GM19239 (cell line): ENCODE measurements around the gene CCT4.
"Not testable (repeated sequence)": the region's sequence is repeated elsewhere in the genome, so short reads cannot be mapped to it uniquely, and the experiment has no call there.

ENCODE experiments used
- DNase-seq: peaks from one replicate; pipeline ENCODE4 v3.0.0; 2011; ENCODE audit warnings: low spot score; ENCODE audit not compliant: insufficient read length
- FAIRE-seq: peaks from 2 replicates; lab custom pipeline; 2011; peaks lifted over from hg19 to GRCh38; lab: Jason Lieb, UNC

Gene CCT4, protein sequence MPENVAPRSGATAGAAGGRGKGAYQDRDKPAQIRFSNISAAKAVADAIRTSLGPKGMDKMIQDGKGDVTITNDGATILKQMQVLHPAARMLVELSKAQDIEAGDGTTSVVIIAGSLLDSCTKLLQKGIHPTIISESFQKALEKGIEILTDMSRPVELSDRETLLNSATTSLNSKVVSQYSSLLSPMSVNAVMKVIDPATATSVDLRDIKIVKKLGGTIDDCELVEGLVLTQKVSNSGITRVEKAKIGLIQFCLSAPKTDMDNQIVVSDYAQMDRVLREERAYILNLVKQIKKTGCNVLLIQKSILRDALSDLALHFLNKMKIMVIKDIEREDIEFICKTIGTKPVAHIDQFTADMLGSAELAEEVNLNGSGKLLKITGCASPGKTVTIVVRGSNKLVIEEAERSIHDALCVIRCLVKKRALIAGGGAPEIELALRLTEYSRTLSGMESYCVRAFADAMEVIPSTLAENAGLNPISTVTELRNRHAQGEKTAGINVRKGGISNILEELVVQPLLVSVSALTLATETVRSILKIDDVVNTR

DNA sequence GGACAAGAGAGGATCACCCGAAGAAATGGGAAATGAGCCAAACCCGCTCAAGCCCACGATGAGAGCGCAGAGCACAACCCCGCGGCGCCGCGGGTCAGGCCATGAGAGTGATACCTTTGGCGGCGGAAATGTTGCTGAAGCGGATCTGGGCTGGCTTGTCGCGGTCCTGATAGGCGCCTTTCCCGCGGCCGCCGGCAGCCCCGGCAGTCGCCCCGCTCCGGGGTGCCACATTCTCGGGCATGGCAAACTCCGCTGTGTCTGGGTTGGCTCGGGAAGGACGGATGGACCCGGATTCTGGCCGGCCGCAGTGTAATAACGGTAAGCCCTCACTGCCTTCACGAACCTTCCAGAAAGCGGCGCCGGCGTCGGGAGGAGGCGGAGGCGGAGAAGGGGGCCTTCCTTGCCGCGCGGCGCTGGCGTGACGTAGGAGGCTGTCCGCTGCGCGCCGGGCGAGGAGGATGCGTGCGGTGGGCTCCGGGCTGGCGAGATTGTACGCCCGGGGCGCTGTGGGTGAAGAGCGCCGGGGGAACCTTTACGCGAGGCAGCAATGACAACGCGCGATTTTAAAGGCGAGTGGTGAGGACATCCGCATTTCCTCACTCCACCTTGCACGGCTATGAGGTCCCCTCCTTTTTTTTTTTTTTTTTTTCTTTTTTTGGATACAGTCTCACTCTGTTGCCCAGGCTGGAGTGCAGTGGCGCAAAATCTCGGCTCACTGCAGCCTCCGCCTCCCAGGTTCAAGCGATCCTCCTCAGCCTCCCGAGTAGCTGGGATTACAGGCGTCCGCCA, at the start of gene CCT4:
Gene CCT4, minus strand, starts transcription at position 390 of the 789 bp plus-strand sequence. Its CDS starts 149 bp downstream, at position 241.
- FAIRE-seq: peak; percentile 84
- DNase-seq: peak; percentile 60

DNA sequence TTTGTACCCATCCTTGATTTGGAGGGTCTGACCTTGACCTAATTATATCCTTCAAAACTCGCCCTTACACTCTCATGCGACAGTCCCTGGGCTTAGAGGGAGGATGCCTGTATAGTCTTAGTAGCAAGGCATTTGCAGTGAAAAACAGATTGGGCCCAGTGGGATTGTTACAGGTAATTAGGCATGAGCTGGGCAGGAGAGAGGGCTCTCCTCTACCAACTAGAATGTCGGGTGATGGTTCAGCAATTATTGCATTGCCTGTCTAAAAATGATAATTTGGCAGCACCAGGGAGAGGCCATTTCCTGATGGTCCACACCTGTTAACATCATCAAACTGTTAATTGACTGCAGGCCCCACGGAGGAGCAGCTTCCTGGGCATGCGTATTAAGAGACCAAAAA, 49.4 kb upstream of the CCT4 start:
- FAIRE-seq (no peak), DNase-seq (no peak)

DNA sequence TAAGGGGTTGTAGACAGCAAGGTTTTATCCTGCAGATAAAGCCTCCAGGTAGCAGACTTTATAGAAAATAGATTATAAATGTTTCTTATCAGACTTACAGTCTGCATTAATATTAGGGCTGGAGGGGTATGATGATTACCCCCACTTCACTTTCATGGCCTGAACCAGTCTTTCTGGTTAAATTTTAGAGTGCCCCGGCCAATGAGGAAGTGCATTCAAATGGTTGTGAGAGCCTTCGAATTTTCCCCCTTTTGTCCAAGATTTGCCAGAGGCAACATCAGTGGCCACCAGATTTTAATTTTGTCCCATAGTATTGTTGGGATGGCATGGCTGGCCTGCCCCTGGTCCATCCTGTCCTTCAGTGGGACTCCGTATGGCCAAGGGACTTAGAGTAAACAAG, 48.6 kb upstream of the CCT4 start:
- FAIRE-seq: no peak
- no peak for DNase-seq

DNA sequence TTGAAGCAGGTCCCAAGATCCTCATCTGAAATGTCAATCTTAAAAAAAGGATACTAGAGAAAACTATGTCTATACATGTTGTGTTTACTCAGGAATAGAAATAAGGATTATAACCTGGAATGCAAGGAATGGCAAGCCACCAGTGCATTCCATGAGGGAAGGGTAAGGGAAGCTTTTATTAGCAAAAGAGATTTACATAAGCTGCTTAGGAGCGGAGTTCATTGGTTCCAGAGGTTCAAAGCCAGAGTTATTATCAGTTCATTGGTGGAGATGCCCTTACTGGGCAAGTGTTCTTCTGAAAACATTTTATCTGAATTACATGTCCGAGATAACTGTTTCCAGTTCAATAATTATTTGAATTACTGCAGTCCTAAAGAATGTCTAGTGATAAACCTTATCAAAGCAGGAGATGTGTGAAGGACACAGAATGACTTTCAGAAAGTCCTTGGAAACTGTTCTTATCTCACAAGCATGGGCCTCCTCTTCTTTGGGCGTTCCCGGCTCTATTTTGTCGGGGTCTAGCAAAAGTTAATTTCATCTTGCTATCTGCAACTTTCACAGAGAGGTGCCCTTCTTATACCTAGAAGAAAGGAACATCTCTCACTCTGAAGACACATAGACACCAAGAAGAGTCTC, 40.5 kb upstream of the CCT4 start:
- FAIRE-seq (no peak), DNase-seq (no peak)

DNA sequence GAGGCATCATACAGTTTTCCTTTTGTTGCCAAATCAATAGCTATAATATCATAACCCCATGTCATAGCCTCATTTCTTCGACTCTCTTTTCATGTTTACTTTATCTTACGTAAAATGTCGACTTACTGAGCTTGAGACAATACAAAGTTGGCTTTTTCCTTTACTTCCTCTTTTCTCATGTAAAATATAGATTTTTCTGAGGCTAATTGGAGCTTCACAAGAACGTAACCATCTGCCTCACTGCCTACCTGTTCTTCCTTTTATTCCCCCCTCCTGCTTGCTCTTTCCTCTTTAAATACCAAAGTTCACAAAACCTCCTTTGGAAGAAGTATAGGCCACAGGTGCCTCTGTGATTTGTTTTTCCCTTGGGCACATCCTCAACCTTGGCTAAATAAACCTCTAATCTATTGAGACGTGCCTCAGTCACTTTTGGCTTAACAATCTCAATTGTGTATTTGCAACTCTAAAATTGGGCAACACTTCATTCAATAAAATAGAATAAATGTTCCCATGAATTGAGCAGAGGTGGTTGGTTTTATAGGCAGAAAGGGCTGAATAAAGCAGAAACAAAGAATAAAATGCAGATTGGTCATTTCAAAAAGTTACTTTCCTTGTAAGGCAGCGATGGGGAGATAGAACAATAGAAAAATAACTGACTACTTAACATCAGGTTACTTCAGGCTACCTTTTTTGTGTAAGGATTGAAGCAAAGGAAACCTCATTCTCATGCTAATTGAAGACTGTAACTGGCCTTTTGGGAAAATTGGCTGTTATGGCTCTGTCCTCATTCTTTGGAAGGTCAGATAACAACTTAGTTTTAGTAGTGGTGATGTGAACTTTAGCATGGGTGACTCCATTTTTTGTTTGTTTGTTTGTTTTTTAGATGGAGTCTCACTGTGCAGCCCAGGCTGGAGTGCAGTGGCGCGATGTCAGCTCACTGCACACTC, 38.3 kb upstream of the CCT4 start:
- FAIRE-seq (no peak), DNase-seq (no peak)

DNA sequence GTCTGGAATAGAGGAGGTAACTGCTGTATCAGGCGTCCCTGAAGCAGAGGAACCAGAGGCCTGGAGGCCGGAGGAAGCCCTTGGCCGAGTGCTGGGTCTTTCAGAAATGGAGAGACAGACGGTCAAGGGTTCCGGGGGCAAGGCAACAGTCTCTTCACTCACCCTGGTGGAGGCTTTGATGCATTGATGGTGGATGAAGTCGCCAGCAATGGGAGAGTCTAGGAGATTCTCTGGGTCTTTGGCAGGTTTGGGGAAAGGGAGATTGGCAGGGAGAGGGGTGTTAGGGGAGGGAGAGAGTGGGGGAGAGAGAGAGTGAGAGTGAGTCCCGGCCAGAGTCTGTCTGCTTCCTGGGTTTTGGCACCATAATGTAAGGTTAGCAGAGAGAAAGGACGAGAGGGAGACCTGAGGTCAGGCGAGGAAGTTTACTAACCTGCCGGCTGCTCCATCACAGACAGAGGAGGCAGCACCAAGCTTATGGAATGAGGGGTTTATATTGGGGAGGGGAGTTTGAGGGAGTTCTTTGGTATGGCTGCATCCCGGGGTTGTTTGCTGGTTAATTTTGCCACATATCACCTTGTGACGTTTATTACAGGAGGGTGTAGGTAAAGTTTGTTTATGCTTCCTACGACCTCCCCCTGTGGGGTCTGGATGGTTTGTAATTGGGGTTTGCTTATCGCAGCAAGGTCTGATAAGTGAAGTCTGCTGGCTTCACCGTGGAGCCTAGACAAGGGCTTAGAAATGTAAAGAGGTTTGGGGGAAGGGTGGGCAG, 36.6 kb upstream of the CCT4 start:
- FAIRE-seq (no peak), DNase-seq (no peak)

DNA sequence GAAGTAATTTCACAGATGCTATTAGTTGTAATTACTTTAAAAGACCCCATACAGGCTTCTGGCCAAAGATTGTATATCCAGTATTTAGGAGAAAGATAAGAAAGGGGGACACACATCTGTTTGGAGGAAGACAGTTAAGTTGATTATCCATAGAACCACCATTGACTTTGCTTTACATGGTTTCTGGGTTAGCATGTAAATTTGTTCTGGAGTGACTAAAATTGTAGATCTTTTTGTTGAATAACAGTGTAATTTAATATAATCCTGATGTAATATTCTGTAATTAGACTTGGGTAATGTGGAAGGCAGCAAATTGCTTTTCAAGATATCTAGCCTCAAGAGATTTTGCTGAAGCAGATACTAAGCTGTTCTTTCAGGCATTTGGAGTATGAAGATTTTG, 34.3 kb upstream of the CCT4 start:
- DNase-seq (no peak), FAIRE-seq (no peak)

DNA sequence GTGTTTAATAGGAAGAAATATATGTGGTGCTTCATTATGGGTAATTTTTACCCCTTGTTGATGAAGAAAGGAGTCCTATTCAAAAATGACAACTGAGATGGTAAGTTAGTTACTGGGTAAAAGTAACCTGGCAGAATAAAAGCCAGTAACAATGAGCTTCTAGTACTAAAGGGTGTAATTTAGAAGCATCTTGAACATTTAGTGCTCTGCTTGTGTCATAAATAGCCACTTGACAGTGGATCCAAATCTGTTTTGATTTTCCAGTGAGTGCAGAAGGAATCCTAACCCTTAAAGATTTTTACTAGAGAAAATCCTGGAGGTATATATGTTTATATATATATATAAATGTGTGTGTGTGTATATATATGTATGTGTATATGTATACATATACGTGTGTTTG, 32.1 kb upstream of the CCT4 start:
- FAIRE-seq: no peak
- no peak for DNase-seq

DNA sequence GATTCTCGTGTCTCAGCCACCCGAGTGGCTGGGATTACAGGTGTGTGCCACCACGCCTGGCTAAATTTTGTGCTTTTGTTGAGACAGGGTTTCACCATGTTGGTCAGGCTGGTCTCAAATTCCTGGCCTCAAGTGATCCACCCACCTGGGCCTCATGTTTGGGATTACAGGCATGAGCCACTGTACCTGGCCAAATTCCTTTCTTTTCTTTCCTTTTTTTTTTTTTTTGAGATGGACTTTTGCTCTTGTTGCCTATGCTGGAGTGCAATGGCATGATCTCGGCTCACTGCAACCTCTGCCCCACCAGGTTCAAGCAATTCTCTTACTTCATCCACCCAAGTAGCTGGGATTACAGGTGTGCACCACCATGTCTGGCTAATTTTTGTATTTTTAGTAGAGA, 26.3 kb upstream of the CCT4 start:
- not testable (repeated sequence) for FAIRE-seq, DNase-seq

DNA sequence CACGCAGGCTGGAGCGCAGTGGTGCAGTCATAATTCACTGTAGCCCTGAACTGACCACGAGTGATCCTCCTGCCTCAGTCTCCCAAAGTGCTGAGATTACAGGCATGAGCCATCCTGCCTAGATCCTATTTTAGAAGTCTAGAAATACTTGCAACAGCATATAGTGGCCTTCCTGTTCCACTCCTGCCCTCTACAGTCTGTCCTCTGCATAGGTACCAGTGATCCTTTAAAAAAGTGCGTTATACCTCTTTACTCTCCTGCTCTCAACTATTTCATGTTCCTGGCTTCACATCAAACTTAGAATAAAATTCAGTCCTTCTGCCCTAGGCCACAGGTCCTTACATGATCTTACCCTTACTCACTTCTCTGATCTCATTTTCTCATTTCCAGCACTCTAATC, 23.1 kb upstream of the CCT4 start:
- no peak for FAIRE-seq
- no peak for DNase-seq

DNA sequence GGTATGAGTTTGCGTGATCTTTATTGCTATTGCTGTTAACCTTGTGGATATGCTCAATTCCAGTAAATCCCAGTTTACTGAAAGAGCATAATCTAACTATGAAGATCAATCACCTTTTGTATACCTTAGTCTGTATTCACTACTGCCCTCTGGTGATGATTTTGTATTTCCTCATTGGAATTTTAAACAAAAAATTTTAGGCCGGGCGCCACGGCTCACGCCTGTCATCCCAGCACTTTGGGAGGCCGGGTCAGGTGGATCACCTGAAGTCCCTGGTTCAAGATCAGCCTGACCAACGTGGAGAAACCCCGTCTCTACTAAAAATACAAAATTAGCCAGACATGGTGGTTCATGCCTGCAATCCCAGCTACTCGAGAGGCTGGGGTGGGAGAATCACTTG, 22.1 kb upstream of the CCT4 start:
- DNase-seq: no peak
- FAIRE-seq: no peak

DNA sequence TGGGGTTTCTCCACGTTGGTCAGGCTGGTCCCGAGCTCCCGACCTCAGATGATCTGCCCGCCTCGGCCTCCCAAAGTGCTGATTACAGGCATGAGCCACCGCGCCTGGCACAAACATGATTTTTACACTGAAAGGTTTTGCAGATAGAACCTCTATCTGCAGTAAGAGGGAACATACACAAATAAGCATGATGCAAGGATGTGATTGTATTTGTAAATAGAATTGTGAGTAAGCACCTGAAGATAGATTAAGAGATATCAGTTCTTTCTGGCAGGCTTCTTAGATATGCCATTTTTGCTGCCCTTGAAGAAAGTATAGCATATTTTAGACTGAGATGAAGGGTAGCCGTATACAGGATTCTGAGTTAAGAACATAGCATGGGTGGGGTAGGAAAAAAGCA, 20.7 kb upstream of the CCT4 start:
- FAIRE-seq (no peak), DNase-seq (no peak)

DNA sequence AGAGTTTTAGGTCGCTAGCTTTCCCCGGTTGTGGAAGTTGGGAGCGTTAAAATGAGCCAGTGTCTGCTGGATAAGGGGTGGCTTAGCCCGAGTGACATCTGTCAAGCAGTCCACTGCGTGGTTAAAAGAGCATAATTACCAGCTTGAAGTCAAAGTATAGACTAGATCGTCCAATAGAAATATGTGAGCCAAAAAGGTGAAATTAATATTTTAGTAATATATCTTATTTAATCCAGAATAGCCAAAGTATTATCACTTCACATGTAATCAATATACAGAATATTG, 17.7 kb upstream of the CCT4 start:
- FAIRE-seq (peak; percentile 52), DNase-seq (no peak)

DNA sequence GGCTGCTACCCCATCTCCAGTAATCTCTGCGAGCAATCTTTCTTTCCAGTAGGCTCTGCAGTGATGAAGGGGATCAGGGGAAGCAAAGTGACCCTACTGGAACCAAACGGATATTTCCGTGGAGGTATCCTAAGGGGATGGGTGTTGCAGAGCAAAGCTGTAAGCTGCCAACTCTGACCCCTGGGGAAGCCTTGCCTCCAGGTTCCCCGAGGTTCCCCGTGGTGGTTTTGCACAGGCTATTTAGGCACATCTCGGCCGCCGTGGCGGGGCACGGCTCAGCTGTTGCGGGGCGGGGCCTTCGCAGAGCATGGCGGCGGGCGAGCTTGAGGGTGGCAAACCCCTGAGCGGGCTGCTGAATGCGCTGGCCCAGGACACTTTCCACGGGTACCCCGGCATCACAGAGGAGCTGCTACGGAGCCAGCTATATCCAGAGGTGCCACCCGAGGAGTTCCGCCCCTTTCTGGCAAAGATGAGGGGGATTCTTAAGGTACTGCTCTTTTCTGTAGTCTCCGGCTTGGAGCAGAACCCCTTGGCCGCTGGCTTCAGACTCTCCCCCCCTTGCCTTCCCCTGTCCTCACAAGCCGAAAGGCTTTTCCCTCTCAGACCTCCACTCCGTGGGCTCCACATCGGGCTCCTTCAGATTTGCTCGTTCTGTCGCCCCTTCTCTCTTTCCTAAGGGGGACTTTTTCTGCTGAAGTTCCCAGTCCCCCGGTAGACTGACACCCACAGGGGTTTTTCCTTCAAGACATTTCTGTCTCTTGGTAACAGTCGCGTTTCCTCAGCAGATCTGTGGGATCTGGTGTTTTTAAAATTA, 17.1 kb upstream of the CCT4 start, which contains the start of gene COMMD1:
Gene COMMD1, plus strand, starts transcription at position 303 of the 814 bp plus-strand sequence. Its CDS starts 5 bp downstream, at position 308.
- peak; percentile 91 for FAIRE-seq

DNA sequence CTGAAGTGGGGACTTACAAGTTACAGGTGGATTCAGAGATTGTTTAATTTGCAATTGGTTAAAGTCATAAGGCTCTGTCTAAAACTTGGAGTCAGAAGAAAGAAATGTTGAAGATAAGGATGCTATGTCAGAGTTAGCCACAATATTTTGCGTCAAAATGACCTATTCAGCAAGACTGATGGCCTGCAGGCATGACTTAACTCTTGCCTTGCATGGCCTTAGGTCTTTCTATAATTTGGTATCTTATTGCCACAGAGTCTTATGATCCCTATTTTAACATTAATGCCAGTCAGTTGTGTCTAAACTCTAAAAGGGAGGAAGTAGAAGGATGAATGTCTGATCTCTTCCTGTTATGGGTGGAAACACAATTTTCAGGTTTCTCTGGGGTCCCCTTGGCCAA, 11.8 kb upstream of the CCT4 start:
- FAIRE-seq (no peak), DNase-seq (no peak)

More for the DNA sequence above, 17.1 kb upstream of the CCT4 start, which contains the start of gene COMMD1:
- DNase-seq: peak; percentile 46

DNA sequence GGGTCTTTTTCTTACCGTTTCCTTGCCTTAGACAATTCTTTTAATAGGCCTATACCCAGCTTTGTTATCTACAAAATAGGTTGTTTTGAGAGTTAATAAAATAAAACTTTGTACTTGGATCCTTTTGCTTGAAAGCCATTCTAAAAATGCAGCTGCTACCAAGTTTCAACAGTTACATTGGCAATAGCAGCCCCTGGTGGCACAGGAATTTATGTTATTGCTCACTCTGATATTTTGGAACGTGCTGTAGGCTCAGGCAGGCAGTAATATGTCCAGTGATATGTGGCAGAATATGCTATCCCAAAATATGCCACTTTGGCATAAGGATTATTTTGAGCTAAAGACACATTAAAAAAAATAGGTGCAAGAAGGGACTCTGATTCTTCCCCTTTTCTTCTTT, 10.4 kb upstream of the CCT4 start:
- FAIRE-seq (no peak), DNase-seq (no peak)

DNA sequence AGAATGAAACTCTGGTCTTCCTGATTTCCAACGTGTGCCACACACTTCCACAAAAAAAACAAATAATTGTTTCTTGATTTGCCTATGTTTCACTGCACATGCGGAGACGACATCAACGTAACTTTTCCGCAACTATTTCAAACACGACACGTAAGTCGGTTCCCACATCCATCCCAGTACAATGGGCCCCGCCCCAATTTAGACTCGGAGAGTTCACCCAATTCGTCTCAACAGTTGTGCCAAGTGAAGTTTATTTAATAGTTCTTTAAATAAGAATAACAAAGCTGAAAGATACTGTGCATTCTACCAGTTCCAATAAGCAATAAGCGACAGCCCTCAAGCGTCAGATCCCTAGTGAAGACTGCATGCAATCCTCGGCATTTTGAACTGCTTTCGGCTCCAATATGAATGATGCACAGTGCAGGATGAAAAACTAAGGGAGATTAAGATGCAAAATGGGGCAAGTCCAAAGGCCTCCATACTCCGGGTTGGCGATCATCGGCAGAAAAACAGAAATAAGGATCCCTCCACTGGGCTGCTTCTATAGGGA, 664 bp downstream of the CCT4 start:
- FAIRE-seq (peak; percentile 18), DNase-seq (no peak)
